Measurements from ENCODE around the gene DIP2B.

The DIP2B gene

DNA sequence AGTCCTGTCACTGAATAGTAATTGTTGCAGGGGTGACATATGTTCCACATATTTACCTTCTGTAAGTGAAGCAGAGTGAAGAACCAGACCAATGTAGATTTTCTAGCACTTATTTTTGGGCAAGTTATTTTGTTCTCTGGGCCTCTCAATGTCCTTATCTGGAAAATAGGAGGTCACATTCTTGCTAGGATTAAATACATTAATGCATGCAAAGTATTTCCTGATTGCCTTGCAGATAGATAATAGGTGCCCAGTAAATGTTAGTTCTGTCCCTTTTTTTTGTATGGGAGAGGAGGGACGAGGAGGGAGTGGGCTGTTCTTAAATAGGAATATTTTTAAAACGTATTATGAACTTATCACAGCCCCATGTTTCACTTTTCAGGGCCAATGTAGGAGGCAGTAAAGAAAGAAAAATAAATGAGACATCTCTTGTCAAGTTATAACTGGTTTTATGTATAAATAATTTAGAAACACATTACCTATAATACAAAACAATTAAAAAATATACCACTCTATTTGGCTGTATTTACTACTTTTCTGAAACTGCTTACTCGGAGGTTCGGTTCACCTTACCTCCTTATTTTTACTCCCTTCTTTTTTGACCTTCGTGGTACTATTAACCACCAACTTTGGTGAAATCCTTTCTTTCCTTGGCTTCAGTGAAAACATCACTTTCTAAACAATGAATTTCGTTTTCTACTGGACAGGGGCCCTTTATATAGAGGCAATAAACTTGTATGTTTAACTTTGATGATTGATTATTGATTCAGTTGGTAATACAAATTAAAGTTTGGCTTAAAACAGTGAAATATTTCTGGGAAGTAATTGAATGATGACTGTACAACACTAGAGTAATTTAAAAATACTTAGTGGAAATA lies 41.9 kb downstream of the DIP2B start:
- Histone ChIP-seq H3K9me3 (no peaks in the 10 kb centered on the region), H3K36me3 (no peaks in the 10 kb centered on the region), H3K4me3 (ENCODE audit: low read depth in 1 of 2, low read length in 1 of 2) (no peak overlapping the region), H3K27ac (no peak overlapping the region), H3K27me3 (no peaks in the 10 kb centered on the region), H3K4me1 (ENCODE audit: control insufficient read depth in 1 of 2, insufficient read depth in 1 of 2, low read depth in 1 of 2, low read length in 1 of 2) (peaks cover 29 to 34% of the 10 kb centered on the region in 2 experiments)
- TF ChIP-seq, protein P1, sequence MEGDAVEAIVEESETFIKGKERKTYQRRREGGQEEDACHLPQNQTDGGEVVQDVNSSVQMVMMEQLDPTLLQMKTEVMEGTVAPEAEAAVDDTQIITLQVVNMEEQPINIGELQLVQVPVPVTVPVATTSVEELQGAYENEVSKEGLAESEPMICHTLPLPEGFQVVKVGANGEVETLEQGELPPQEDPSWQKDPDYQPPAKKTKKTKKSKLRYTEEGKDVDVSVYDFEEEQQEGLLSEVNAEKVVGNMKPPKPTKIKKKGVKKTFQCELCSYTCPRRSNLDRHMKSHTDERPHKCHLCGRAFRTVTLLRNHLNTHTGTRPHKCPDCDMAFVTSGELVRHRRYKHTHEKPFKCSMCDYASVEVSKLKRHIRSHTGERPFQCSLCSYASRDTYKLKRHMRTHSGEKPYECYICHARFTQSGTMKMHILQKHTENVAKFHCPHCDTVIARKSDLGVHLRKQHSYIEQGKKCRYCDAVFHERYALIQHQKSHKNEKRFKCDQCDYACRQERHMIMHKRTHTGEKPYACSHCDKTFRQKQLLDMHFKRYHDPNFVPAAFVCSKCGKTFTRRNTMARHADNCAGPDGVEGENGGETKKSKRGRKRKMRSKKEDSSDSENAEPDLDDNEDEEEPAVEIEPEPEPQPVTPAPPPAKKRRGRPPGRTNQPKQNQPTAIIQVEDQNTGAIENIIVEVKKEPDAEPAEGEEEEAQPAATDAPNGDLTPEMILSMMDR (IDR thresholded peaks at IDR 0.05) = no peak

DNA sequence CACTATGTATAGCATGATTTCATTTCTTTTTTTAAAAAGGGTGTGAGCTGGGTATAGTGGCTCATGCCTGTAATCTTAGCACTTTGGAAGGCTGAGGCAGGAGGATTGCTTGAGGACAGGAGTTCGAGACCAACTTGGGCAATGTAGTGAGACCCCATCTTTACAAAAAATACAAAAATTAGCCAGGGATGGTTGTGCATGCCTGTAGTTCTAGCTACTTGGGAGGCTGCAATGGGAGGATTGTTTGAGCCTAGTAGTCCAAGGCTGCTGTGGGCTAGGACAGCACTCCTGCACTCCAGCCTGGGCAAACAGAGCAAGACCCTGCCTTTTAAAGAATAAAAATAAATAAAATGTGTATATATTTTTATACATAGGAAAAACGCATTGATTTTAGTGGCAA lies 43.0 kb downstream of the DIP2B start:
- H3K9me3 ChIP-seq = no peaks in the 10 kb centered on the region
- H3K27ac ChIP-seq = no peak overlapping the region
- H3K4me3 ChIP-seq (ENCODE audit: low read depth in 1 of 2, low read length in 1 of 2) = no peak overlapping the region
- no peaks in the 10 kb centered on the region for H3K36me3 ChIP-seq
- TF ChIP-seq, protein P1 (IDR thresholded peaks at IDR 0.05) = no peak
- no peaks in the 10 kb centered on the region for H3K27me3 ChIP-seq
- H3K4me1 ChIP-seq (ENCODE audit: control insufficient read depth in 1 of 2, insufficient read depth in 1 of 2, low read depth in 1 of 2, low read length in 1 of 2) = peaks cover 19 to 24% of the 10 kb centered on the region in 2 experiments

DNA sequence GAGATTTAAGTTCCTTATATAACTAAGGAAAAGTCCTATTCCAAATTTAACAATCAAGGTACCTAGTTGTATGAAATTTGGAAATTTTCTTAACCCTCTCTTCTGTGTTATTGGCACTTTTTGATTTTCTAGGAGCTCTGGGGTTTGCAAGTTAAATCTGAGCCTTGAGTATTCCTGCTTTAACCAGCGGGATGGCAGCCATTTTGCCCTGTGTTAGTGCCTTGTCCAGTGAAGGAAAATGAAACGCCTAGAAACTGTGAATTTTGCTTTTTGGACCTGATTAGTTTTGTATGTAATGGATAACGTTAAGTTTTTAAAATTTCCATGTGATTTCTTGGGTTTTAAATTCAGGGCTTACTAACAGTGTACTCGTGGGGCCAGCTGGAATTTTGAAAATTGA lies 45.1 kb downstream of the DIP2B start:
- Histone ChIP-seq H3K27ac (no peak overlapping the region), H3K36me3 (no peaks in the 10 kb centered on the region), H3K4me3 (ENCODE audit: low read depth in 1 of 2, low read length in 1 of 2) (no peak overlapping the region), H3K27me3 (no peaks in the 10 kb centered on the region), H3K9me3 (no peaks in the 10 kb centered on the region), H3K4me1 (ENCODE audit: control insufficient read depth in 1 of 2, insufficient read depth in 1 of 2, low read depth in 1 of 2, low read length in 1 of 2) (peaks cover 4 to 8% of the 10 kb centered on the region in 2 experiments)
- TF ChIP-seq, protein P1 (IDR thresholded peaks at IDR 0.05) = no peak

DNA sequence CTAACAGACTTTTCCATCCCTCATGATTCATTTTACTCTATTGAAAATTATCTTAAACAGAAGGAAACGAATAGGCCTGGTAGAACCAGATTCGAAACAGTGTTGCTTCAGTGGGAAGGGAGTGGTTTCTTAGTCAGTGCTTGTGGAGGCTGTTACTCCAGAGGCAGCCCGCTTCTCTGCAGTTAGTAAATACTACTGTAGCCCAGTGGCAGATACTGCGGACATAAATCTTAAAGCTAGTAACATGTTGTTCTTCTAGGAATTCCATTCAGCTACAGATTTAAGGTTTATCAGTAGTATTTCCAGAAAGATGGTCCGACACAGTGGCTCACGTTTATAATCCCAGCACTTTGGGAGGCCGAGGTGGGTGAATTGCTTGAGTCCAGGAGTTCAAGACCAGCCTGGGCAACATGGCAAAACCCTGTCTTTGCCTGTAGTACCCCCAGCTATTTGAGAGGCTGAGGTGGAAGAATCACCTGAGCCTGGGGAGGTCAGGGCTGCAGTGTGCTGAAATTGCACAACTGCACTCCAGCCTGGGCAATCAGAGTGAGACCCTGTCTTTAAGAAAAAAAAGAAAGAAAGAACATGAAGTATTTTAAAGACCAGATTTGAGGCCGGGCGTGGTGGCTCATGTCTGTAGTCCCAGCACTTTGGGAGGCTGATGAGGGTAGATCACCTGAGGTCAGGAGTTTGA lies 45.9 kb downstream of the DIP2B start:
- TF ChIP-seq, protein P1 (IDR thresholded peaks at IDR 0.05) = no peak
- H3K4me1 ChIP-seq (ENCODE audit: control insufficient read depth in 1 of 2, insufficient read depth in 1 of 2, low read depth in 1 of 2, low read length in 1 of 2) = peaks cover 4 to 6% of the 10 kb centered on the region in 2 experiments

DNA sequence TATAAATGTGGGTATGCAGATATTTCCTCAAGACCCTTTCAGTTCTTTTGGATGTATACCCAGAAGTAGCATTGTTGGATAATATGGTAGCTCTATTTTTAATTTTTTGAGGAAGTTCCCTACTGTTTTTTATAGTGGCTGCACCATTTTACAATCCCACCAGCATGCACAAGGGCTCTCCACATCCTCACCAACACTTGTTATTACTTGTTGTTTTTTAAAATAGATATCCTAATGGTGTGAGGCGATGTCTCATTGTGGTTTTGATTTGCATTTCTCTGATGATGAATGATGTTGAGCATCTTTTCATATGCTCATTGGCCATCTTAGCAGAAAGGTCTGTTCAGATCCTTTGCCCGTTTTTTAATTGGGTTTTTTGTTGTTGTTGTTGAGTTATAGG lies 47.1 kb downstream of the DIP2B start:
- Histone ChIP-seq H3K4me1 (ENCODE audit: control insufficient read depth in 1 of 2, insufficient read depth in 1 of 2, low read depth in 1 of 2, low read length in 1 of 2) (peaks cover 4 to 6% of the 10 kb centered on the region in 2 experiments), H3K27me3 (no peaks in the 10 kb centered on the region), H3K27ac (peak overlapping the region; percentile 30), H3K4me3 (ENCODE audit: low read depth in 1 of 2, low read length in 1 of 2) (no peak overlapping the region), H3K36me3 (no peaks in the 10 kb centered on the region), H3K9me3 (no peaks in the 10 kb centered on the region)
- TF ChIP-seq, protein P1 (IDR thresholded peaks at IDR 0.05) = no peak

More for the DNA sequence above, 45.9 kb downstream of the DIP2B start:
- H3K36me3 ChIP-seq = no peaks in the 10 kb centered on the region
- H3K27me3 ChIP-seq = no peaks in the 10 kb centered on the region
- H3K27ac ChIP-seq = peak overlapping the region; percentile 46
- no peak overlapping the region for H3K4me3 ChIP-seq (ENCODE audit: low read depth in 1 of 2, low read length in 1 of 2)
- no peaks in the 10 kb centered on the region for H3K9me3 ChIP-seq

All from neutrophil (primary cell).